Stimulated activated CD8-positive, alpha-beta memory T cell treated with anti-CD3 and anti-CD28 coated beads, Interleukin-4, amount 100 ng/mL, for 48 hours (primary cell): ENCODE measurements around the gene MYO1B.
A peak's percentile ranks its signal among the peaks of the same experiment; 100 is the strongest.

Experiments
- DNase-seq: peaks from one replicate; pipeline ENCODE4 v3.0.0-alpha.2; 2020

The MYO1B gene

GRCh38 chr2:191228333-191228732 lies 16.9 kb upstream of the MYO1B start:
- DNase-seq: no peak

- no peak for DNase-seq
These were observed 16.3 kb upstream of the MYO1B start for GRCh38 chr2:191228861-191229260.

GRCh38 chr2:191230174-191230573 lies 15.0 kb upstream of the MYO1B start:
- DNase-seq: no peak

- no peak for DNase-seq
These were observed 13.2 kb upstream of the MYO1B start for GRCh38 chr2:191231995-191232394.

GRCh38 chr2:191233533-191233932 lies 11.7 kb upstream of the MYO1B start:
- DNase-seq: no peak

- no peak for DNase-seq
These were observed 10.8 kb upstream of the MYO1B start for GRCh38 chr2:191234376-191234775.

GRCh38 chr2:191240871-191241270 lies 4.3 kb upstream of the MYO1B start:
- no peak for DNase-seq

GRCh38 chr2:191241418-191241817 lies 3.8 kb upstream of the MYO1B start:
- no peak for DNase-seq

GRCh38 chr2:191243154-191243553 lies 2.0 kb upstream of the MYO1B start:
- DNase-seq: no peak

GRCh38 chr2:191244350-191244749 lies 854 bp upstream of the MYO1B start:
- no peak for DNase-seq

- DNase-seq: peak; percentile 57
These were observed 796 bp downstream of the MYO1B start for GRCh38 chr2:191245869-191246531.

- DNase-seq: no peak
These were observed 1.7 kb downstream of the MYO1B start for GRCh38 chr2:191246820-191247380.

- no peak for DNase-seq
These were observed 2.3 kb downstream of the MYO1B start for GRCh38 chr2:191247381-191248057.

GRCh38 chr2:191249156-191249813 lies 4.1 kb downstream of the MYO1B start:
- DNase-seq: no peak

- DNase-seq: no peak
These were observed 5.2 kb downstream of the MYO1B start for GRCh38 chr2:191250400-191250799.

GRCh38 chr2:191250986-191251385 lies 5.8 kb downstream of the MYO1B start:
- no peak for DNase-seq

- DNase-seq: no peak
These were observed 7.5 kb downstream of the MYO1B start for GRCh38 chr2:191252699-191253098.

- no peak for DNase-seq
These were observed 8.3 kb downstream of the MYO1B start for GRCh38 chr2:191253476-191253875.

- DNase-seq: no peak
These were observed 10.1 kb downstream of the MYO1B start for GRCh38 chr2:191255271-191255670.

GRCh38 chr2:191255756-191256312 lies 10.6 kb downstream of the MYO1B start:
- no peak for DNase-seq

GRCh38 chr2:191257934-191258333 lies 12.7 kb downstream of the MYO1B start:
- DNase-seq: no peak

- no peak for DNase-seq
These were observed 13.8 kb downstream of the MYO1B start for GRCh38 chr2:191258996-191259395.

GRCh38 chr2:191262436-191262835 lies 17.2 kb downstream of the MYO1B start:
- DNase-seq: no peak

- no peak for DNase-seq
These were observed 17.8 kb downstream of the MYO1B start for GRCh38 chr2:191263050-191263449.
